Nephron progenitor cell (in vitro differentiated cells): ENCODE data around the gene THOC3.
"Not testable (repeated sequence)": the region's sequence is repeated elsewhere in the genome, so short reads cannot be mapped to it uniquely, and the experiment has no call there.

ENCODE experiments used
- DNase-seq: peaks from one replicate; pipeline ENCODE4 v3.0.0; 2021
- H3K27ac Mint-ChIP-seq: 2 replicates; pipeline ENCODE4 v1.8.0; 2021; ENCODE audit warnings: mild to moderate bottlenecking, moderate library complexity, mixed read lengths
- H3K27me3 Mint-ChIP-seq: 2 replicates; pipeline ENCODE4 v1.8.0; 2021; ENCODE audit warnings: mild to moderate bottlenecking, low read depth, mixed read lengths; ENCODE audit not compliant: poor library complexity
- H3K36me3 Mint-ChIP-seq: 2 replicates; pipeline ENCODE4 v1.8.0; 2021; ENCODE audit warnings: low read depth, mixed read lengths
- H3K4me1 Mint-ChIP-seq: 2 replicates; pipeline ENCODE4 v1.8.0; 2021; ENCODE audit warnings: mixed read lengths
- H3K4me3 Mint-ChIP-seq: 2 replicates; pipeline ENCODE4 v1.8.0; 2021; ENCODE audit warnings: mild to moderate bottlenecking, moderate library complexity, mixed read lengths
- H3K9me3 Mint-ChIP-seq: 2 replicates; pipeline ENCODE4 v1.8.0; 2021; ENCODE audit warnings: mild to moderate bottlenecking, moderate library complexity, mixed read lengths
- CTCF ChIP-seq: fragments of 200-600 bp; sonication (generic); IDR thresholded peaks from 2 replicates; pipeline ENCODE4 v1.5.0; 2021; ENCODE audit warnings: antibody characterized with exemption

THOC3 gene

DNA sequence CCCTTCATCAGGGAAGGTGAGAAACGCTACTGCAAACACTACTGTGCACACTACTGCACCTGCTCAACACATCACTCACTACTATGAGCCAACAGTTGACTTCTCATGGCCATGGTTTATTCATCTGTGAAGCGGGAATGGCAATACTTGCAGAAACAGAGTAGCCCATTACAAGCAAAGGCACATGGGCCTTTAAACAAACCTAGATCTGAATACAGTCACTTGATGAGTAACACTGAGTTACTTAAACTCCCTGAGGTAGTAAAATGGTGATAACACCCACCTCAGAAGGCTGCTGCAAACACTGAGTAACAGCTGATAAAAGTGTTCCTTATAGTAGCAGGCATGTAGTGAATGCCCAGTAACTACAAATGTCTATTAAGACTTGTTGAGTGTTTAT lies 9.6 kb downstream of the THOC3 start:
- not testable (repeated sequence) for H3K4me1 Mint-ChIP-seq, H3K27me3 Mint-ChIP-seq, H3K27ac Mint-ChIP-seq, H3K9me3 Mint-ChIP-seq, DNase-seq, H3K4me3 Mint-ChIP-seq
- H3K36me3 Mint-ChIP-seq: peaks cover 14% of the 10 kb centered on the region

DNA sequence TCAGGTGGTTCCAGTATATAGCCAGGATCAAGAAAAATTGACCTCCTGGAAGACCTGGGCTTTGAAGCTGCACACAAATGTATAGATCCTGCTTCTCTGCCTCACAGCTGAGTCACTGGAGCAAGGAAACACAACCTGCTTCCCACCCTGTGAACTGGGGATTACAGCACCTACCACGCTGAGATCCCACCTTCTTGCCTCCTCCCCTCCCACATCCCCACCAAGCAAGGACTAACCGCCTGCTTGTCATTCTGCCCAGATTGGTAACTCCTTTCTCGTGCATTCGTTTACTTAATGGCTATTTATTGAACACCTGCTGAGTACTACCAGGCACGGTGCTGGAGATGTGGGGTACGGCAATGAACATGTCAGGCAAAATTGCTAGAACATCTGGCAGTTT lies 14.0 kb downstream of the THOC3 start:
- H3K9me3 Mint-ChIP-seq, H3K27me3 Mint-ChIP-seq, H3K27ac Mint-ChIP-seq, H3K4me3 Mint-ChIP-seq, H3K4me1 Mint-ChIP-seq, H3K36me3 Mint-ChIP-seq, DNase-seq: not testable (repeated sequence)

DNA sequence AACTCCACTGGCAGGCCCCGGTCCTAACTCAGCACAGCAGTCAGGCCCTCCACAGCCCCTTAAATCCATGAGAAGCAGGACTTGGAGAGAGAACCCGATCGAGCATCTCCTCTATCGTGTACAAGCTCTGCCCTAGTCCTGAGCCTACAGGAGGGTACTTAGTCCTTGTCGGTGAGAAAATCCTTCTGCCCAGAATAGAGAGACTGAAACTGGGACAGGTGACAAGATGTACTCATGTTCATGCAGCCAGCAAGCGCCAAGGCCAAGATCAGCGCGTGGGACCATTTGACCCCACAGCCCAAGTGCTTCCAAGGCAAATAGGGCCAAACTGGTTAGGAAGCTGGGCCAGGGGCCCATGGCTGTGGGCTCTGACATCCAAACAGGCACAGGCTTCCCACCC lies 15.3 kb downstream of the THOC3 start:
- not testable (repeated sequence) for H3K4me3 Mint-ChIP-seq, H3K36me3 Mint-ChIP-seq, DNase-seq, H3K9me3 Mint-ChIP-seq, H3K27me3 Mint-ChIP-seq, H3K4me1 Mint-ChIP-seq, H3K27ac Mint-ChIP-seq

DNA sequence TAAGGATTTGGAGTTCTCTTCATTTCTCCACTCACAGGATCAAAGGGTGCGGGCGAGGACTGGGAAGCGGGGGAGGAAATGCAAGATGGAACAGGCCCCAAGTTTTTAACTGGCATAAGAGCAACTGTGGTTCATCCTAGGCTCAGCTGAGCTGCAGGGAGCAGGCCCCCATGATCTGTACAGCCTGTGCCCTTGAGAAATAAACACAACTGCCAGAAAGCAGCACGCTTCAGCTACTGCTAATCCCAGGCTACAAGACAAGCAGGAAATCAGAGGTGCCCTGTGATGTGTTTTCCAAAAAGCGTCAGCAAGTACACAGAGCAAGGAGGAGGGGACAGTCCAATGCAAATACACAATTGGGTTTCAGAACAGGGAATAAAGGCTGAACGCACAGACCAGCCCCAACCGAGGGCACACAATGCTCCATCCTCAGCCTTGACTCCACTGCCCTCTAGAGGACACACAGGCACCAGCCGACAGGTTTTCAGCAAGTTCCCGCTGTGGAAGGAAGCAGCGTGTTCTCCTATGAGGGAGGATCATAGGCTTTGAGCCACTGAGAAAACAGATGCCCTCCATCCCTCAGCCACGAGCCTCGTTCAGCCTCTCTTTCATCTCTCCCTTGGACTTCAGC lies 16.7 kb downstream of the THOC3 start:
- not testable (repeated sequence) for H3K4me1 Mint-ChIP-seq, H3K27ac Mint-ChIP-seq, H3K27me3 Mint-ChIP-seq, H3K36me3 Mint-ChIP-seq, DNase-seq, H3K4me3 Mint-ChIP-seq, H3K9me3 Mint-ChIP-seq

- H3K9me3 Mint-ChIP-seq, H3K27ac Mint-ChIP-seq, DNase-seq: not testable (repeated sequence)
Observed at GRCh38 chr5:175948329-175949108, 19.6 kb downstream of the THOC3 start.

GRCh38 chr5:175943253-175943652 lies 24.9 kb downstream of the THOC3 start:
- not testable (repeated sequence) for H3K4me3 Mint-ChIP-seq, H3K27me3 Mint-ChIP-seq, DNase-seq, H3K27ac Mint-ChIP-seq, H3K9me3 Mint-ChIP-seq
- peaks cover 19% of the 10 kb centered on the region for H3K36me3 Mint-ChIP-seq
- peaks cover 10% of the 10 kb centered on the region for H3K4me1 Mint-ChIP-seq

More at GRCh38 chr5:175948329-175949108, 19.6 kb downstream of the THOC3 start:
- peaks cover 10% of the 10 kb centered on the region for H3K36me3 Mint-ChIP-seq
- not testable (repeated sequence) for H3K27me3 Mint-ChIP-seq, H3K4me1 Mint-ChIP-seq, H3K4me3 Mint-ChIP-seq

- not testable (repeated sequence) for DNase-seq, H3K27me3 Mint-ChIP-seq, H3K27ac Mint-ChIP-seq, H3K4me3 Mint-ChIP-seq, H3K9me3 Mint-ChIP-seq
- Mint-ChIP-seq H3K36me3 (peaks cover 22% of the 10 kb centered on the region), H3K4me1 (peaks cover 10% of the 10 kb centered on the region)
Observed at GRCh38 chr5:175940632-175941031, 27.5 kb downstream of the THOC3 start.

DNA sequence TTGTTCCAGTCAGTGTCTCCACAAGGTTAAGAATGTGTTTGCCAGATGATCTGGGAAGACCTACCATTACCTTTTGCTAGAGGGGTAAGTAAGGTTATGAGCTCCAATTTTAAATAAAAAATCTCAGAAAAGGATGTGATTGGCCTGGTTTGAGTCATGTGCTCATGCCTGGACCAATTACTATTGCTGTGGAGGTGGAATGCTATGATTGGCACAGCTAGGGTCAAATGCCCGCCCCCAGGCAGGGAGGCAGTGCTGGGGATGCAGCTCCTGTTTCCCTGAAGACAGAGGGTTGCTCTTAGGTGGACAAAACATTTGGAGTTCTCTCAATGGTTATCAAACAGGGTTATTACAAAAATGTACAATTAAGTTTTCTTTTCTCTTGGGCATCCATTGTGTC lies 29.6 kb downstream of the THOC3 start:
- not testable (repeated sequence) for H3K4me3 Mint-ChIP-seq, H3K9me3 Mint-ChIP-seq, H3K27me3 Mint-ChIP-seq, H3K27ac Mint-ChIP-seq, DNase-seq
- peaks cover 10% of the 10 kb centered on the region for H3K4me1 Mint-ChIP-seq
- peaks cover 12% of the 10 kb centered on the region for H3K36me3 Mint-ChIP-seq

GRCh38 chr5:175928752-175929151 lies 39.4 kb downstream of the THOC3 start:
- not testable (repeated sequence) for H3K9me3 Mint-ChIP-seq, H3K36me3 Mint-ChIP-seq, H3K27me3 Mint-ChIP-seq, H3K4me3 Mint-ChIP-seq, H3K4me1 Mint-ChIP-seq, DNase-seq, H3K27ac Mint-ChIP-seq

DNA sequence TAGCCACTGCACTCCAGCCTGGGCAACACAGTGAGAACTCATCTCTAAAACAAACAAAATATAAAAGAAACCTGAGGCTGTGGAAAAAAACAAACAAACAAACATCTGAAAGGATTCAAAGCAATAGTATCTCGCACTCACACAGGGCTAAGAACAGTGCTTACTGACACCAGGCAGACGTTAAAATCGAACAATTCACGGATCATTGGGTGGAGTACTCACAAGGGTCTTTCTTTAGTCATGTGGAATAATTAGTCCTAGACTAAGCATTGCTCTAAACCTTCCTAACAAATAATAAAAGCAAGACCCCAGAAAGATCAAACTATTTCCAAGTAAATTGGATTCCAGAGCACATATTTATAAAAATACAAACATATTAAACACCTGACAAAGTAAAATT lies 43.0 kb downstream of the THOC3 start:
- not testable (repeated sequence) for H3K27ac Mint-ChIP-seq, H3K4me1 Mint-ChIP-seq, H3K4me3 Mint-ChIP-seq, DNase-seq, H3K36me3 Mint-ChIP-seq, H3K27me3 Mint-ChIP-seq, H3K9me3 Mint-ChIP-seq

- DNase-seq: no peak
- Mint-ChIP-seq H3K4me3 (no peak overlapping the region), H3K27me3 (no peaks in the 10 kb centered on the region), H3K4me1 (peaks cover 4% of the 10 kb centered on the region), H3K27ac (no peak overlapping the region), H3K9me3 (no peaks in the 10 kb centered on the region), H3K36me3 (peaks cover 5% of the 10 kb centered on the region)
- TF ChIP-seq CTCF: no peak
Observed at GRCh38 chr5:175922192-175922885, 45.8 kb downstream of the THOC3 start.
